ENCODE results near the gene SNCB. TPM values are rescaled to one million over a fixed set of nuclear protein-coding genes. Genes with fewer than 3 reads are reported as not detected.

The SNCB gene
- total RNA-seq, 1 donor from 2014 or later, result not detected

DNA sequence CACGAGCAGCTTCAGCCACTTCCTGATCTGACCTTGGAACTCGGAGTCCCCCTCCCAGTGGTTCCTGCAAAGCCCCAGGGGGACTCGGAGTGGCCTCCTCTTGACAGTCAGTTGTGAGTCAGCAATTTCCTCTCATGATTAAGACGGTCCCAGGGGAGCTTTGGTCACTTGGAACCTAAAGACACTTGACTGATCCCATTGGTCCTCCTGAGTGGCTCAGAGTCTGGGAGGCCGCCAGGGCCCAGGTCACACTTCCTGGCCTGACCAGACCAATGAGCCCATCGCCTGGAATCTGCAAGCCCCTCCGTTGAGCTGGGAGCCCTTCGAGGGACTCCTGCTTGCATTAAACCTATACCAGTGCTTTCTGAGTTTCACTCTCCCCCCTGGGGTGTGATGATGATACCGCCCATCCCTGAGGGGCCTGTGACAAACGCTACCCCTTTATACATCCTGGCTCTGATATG lies 46.1 kb upstream of the SNCB start:
- intact Hi-C loops (cut with DNase I), result no loop called here
- H3K4me1 ChIP-seq, result peaks cover 9% of the 10 kb centered on the region
- no peak for DNase-seq (ENCODE audit: extremely low spot score in 2 of 2)
- TF ChIP-seq, protein P1, sequence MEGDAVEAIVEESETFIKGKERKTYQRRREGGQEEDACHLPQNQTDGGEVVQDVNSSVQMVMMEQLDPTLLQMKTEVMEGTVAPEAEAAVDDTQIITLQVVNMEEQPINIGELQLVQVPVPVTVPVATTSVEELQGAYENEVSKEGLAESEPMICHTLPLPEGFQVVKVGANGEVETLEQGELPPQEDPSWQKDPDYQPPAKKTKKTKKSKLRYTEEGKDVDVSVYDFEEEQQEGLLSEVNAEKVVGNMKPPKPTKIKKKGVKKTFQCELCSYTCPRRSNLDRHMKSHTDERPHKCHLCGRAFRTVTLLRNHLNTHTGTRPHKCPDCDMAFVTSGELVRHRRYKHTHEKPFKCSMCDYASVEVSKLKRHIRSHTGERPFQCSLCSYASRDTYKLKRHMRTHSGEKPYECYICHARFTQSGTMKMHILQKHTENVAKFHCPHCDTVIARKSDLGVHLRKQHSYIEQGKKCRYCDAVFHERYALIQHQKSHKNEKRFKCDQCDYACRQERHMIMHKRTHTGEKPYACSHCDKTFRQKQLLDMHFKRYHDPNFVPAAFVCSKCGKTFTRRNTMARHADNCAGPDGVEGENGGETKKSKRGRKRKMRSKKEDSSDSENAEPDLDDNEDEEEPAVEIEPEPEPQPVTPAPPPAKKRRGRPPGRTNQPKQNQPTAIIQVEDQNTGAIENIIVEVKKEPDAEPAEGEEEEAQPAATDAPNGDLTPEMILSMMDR (IDR thresholded peaks at IDR 0.05), result no peak
- TF ChIP-seq POLR2A (IDR thresholded peaks at IDR 0.05) (no peak), POLR2AphosphoS5 (IDR thresholded peaks at IDR 0.05; ENCODE audit: insufficient read depth in 1 of 2, low read depth in 1 of 2) (no peak)
- no peaks in the 10 kb centered on the region for H3K36me3 ChIP-seq
- H3K27ac ChIP-seq, result no peak overlapping the region
- peaks cover 5% of the 10 kb centered on the region for H3K27me3 ChIP-seq
- H3K4me3 ChIP-seq, result no peak overlapping the region
- no peaks in the 10 kb centered on the region for H3K9me3 ChIP-seq

DNA sequence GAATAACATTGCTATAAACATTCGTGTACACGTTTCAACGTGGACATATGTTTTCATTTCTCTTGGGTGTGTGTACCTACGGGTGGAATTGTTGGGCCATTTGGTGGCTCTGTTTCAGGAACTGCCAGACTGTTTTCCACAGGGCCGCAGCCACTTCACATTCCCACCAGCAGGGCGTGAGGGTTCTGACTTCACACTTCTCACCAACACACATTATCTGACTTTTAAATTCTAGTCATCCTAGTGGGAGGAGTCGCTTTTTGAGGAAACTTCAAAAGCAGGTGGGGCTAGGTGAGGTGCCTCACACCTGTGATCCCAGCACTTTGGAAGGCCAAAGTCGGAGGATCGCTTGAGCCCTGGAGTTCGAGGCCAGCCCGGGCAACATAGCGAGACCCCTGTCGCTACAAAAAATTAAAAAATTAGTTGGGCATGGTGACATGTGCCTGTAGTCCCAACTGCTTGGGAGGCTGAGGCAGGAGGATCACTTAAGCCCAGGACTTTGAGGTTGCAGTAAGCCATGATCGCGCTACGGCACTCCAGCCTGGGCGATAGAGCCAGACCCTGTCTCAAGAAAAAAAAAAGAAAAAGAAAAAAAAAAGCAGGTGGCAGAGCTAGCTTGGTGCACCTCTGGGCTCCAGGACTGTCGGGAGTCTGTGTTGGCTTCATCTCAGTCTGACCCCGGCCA lies 45.5 kb upstream of the SNCB start:
- DNase-seq (ENCODE audit: extremely low spot score in 2 of 2), result no peak
- intact Hi-C loops (cut with DNase I), result no loop called here
- peaks cover 5% of the 10 kb centered on the region for H3K27me3 ChIP-seq
- H3K4me3 ChIP-seq, result no peak overlapping the region
- H3K36me3 ChIP-seq, result no peaks in the 10 kb centered on the region
- peaks cover 9% of the 10 kb centered on the region for H3K4me1 ChIP-seq
- TF ChIP-seq POLR2A (IDR thresholded peaks at IDR 0.05), result no peak
- TF ChIP-seq, protein P1 (IDR thresholded peaks at IDR 0.05), result no peak
- H3K9me3 ChIP-seq, result no peaks in the 10 kb centered on the region
- H3K27ac ChIP-seq, result no peak overlapping the region

DNA sequence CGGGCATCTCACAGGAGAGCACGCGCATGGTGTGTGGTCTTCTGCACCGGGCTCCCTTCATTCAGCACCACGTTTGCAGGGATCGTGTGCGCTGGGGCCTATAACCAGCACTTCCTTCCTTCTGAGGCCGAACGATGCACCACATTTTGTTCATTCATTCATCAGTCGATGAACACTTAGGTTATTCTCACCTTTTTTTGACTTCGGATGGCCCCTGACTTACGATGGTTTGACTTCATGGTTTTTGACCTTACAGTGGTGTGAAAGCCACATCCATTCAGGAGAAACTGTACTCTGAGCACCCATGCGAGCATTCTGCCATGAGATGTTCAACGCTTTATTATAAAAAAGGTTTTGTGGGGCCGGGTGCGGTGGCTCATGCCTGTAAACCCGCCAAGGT lies 44.5 kb upstream of the SNCB start:
- no peaks in the 10 kb centered on the region for H3K9me3 ChIP-seq
- no peak overlapping the region for H3K4me3 ChIP-seq
- no peaks in the 10 kb centered on the region for H3K36me3 ChIP-seq
- peaks cover 5% of the 10 kb centered on the region for H3K27me3 ChIP-seq
- no peak overlapping the region for H3K27ac ChIP-seq
- intact Hi-C loops (cut with DNase I), result no loop called here
- TF ChIP-seq POLR2A (IDR thresholded peaks at IDR 0.05) (no peak), POLR2AphosphoS5 (IDR thresholded peaks at IDR 0.05; ENCODE audit: insufficient read depth in 1 of 2, low read depth in 1 of 2) (no peak)
- TF ChIP-seq, protein P1 (IDR thresholded peaks at IDR 0.05), result no peak
- DNase-seq (ENCODE audit: extremely low spot score in 2 of 2), result no peak
- peaks cover 2% of the 10 kb centered on the region for H3K4me1 ChIP-seq

GRCh38 chr5:176673651-176674583 lies 43.6 kb upstream of the SNCB start:
- no peak for DNase-seq (ENCODE audit: extremely low spot score in 2 of 2)
- Histone ChIP-seq H3K36me3 (no peaks in the 10 kb centered on the region), H3K27ac (no peak overlapping the region), H3K27me3 (no peaks in the 10 kb centered on the region), H3K4me1 (no peaks in the 10 kb centered on the region), H3K4me3 (no peak overlapping the region), H3K9me3 (no peaks in the 10 kb centered on the region)
- intact Hi-C loops (cut with DNase I), result no loop called here
- TF ChIP-seq POLR2AphosphoS5 (IDR thresholded peaks at IDR 0.05; ENCODE audit: insufficient read depth in 1 of 2, low read depth in 1 of 2) (no peak), POLR2A (IDR thresholded peaks at IDR 0.05) (no peak)
- TF ChIP-seq, protein P1 (IDR thresholded peaks at IDR 0.05), result no peak

Measured in vagina (tissue), 2 donors.